H1 (cell line): ENCODE measurements around the gene OASL. TPM values are rescaled to one million over a fixed set of nuclear protein-coding genes. Genes with fewer than 3 reads are reported as not detected.

Experiments
- BRCA1 ChIP-seq: IDR thresholded peaks from 2 replicates; pipeline ENCODE4 v1.6.1; 2012; ENCODE audit warnings: low read depth, low read length, improper control_type of control experiment
- CHD1 ChIP-seq: IDR thresholded peaks from 2 replicates; pipeline ENCODE4 v1.6.1; 2012; ENCODE audit warnings: low read depth, low read length, improper control_type of control experiment
- SP1 ChIP-seq: IDR thresholded peaks from 2 replicates; pipeline ENCODE4 v1.6.1; 2011; ENCODE audit warnings: low read depth, low read length
- SRF ChIP-seq: IDR thresholded peaks from 2 replicates; pipeline ENCODE4 v1.6.1; 2011; ENCODE audit warnings: mild to moderate bottlenecking, low read depth, low read length, moderate library complexity
- TEAD4 ChIP-seq: IDR thresholded peaks from 2 replicates; pipeline ENCODE4 v1.6.1; 2012; ENCODE audit warnings: low read depth, low read length, inconsistent platforms, mixed read lengths
- polyA plus RNA-seq, 7 experiments: library from polyadenylated mRNA; depleted of rRNA in 3 of 7; stranded (reverse) in 5 of 7; unstranded in 2 of 7; fragments of >200 nt in 5 of 7; fragments of 200-250 nt in 2 of 7; gene quantifications; 1 replicate in 5 of 7; 2 replicates in 1 of 7; 4 replicates in 1 of 7; pipeline versions ENCODE4 v1.2.1 to v1.2.3, GENCODE V29; 2011 to 2013; ENCODE audit warnings: missing spikeins in 2 of 7, mixed read lengths in 2 of 7
- total RNA-seq: library from RNA; stranded (reverse); fragmentation: NEBNext Ultra II Directional; extraction: Animal tissue kit (Norgen Biotek cat#: 25700); gene quantifications from 2 replicates; pipeline ENCODE4 v1.2.1, GENCODE V29; 2021
- TF ChIP-seq, protein P1 (sequence below): IDR thresholded peaks from 2 replicates; pipeline ENCODE4 v1.6.1; 2011; ENCODE audit warnings: low read depth, mild to moderate bottlenecking, low read length; ENCODE audit not compliant: insufficient read depth

Gene OASL
- total and polyA plus RNA-seq, 2 of the 8 experiments (the other 6 are each of a cell fraction or from before 2014, with no cell fraction given): not detected

DNA sequence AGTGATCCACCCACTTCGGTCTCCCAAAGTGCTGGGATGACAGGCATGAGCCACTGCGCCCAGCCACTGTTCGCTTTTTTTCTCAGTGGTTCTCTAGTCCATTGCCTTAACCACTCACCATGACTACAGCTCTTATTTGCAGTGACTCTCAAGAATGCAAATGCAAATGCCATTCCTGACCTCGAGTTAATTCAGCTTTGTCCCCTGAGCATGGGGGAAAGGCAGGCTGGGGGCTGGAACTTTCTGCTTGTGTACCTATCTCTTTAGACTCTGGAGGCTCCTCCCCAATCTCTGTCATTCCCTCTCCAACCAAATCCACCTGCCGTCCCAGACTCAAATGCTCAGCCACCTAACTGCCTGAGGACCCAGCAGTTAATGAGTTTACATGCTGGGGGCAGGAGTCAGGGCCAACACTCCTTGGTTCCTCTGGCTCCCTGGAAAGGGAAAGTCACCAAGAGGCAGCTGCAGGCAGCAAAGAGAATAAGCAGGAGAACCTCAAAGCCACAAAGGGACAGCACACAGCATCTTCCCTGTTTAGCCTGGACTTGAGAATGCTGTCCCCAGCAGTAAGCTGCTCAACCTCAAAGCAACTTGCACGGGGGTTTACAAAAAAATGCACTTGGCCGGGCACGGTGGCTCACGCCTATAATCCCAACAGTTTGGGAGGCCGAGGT is 66.0 kb downstream of the OASL start (continued):
- TF ChIP-seq SRF: no peak
- TF ChIP-seq BRCA1: no peak
- peak; percentile 48; the same call in 1 of the 2 replicates for TF ChIP-seq SP1
- TF ChIP-seq CHD1: no peak
- TF ChIP-seq, protein P1, sequence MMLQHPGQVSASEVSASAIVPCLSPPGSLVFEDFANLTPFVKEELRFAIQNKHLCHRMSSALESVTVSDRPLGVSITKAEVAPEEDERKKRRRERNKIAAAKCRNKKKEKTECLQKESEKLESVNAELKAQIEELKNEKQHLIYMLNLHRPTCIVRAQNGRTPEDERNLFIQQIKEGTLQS: no peak
- TF ChIP-seq TEAD4: 0 out of 2 replicates have a peak, but pooled peaks have one; percentile 50
